GM12878 (cell line): Measurements from ENCODE around the gene EMC1. TPM values are rescaled to one million over a fixed set of nuclear protein-coding genes. Genes with fewer than 3 reads are reported as not detected.

Experiments
- ATAC-seq: fragments of 200-7000 bp; cut with Tn5 transposase; 3 replicates; pipeline ENCODE4 v1.9.1; 2020; ENCODE audit warnings: mild to moderate bottlenecking, moderate library complexity
- BruUV-seq: library from RNA; stranded (reverse); fragments of 400-500 nt; replicated peaks from 2 replicates; lab custom pipeline; 2021; lab: Mats Ljungman, UMichigan
- CTCF ChIA-PET: fragments of 300-600 bp; sonication (Branson Sonifier 250); formaldehyde crosslinking; extraction: SDS; loops from one replicate; lab custom pipeline; 2021; ENCODE audit warnings: inconsistent platforms; lab: Yijun Ruan, JAX
- POLR2A ChIA-PET: fragments of 350-600 bp; formaldehyde crosslinking; extraction: SDS; loops from one replicate; lab custom pipeline; 2021; ENCODE audit warnings: inconsistent platforms; lab: Charles Lee
- RAD21 ChIA-PET: fragments of 300-600 bp; sonication (Branson Sonifier 250); formaldehyde crosslinking; loops from one replicate; lab custom pipeline; 2023; ENCODE audit warnings: antibody characterized with exemption; ENCODE audit not compliant: unreplicated experiment; lab: Charles Lee
- SMC1A ChIA-PET: fragments of 300-600 bp; sonication (Branson Sonifier 250); formaldehyde crosslinking; loops from one replicate; lab custom pipeline; 2023; ENCODE audit not compliant: unreplicated experiment, uncharacterized antibody; lab: Charles Lee
- DNase-seq: peaks from one replicate; pipeline ENCODE4 v3.0.0-alpha.2; 2011; ENCODE audit warnings: low read depth, low spot score
- FAIRE-seq: peaks from 3 replicates; lab custom pipeline; 2011; peaks lifted over from hg19 to GRCh38; lab: Jason Lieb, UNC
- H2AFZ ChIP-seq: 2 replicates; pipeline ENCODE4 v1.6.0; 2011; ENCODE audit warnings: low read depth, low read length, control low read depth; ENCODE audit not compliant: control insufficient read depth
- H3K27ac ChIP-seq: 2 replicates; pipeline ENCODE4 v1.5.1; 2011; ENCODE audit warnings: control low read depth; ENCODE audit not compliant: control insufficient read depth, insufficient read depth
- H3K27me3 ChIP-seq, 2 experiments: replicated peaks in 1 of 2; 2 replicates each; pipeline versions ENCODE4 v1.6.0 to v1.6.1; 2011; ENCODE audit warnings: low read length in 1 of 2; ENCODE audit not compliant: control insufficient read depth in 2 of 2, insufficient read depth in 2 of 2
- H3K36me3 ChIP-seq, 2 experiments: 2 replicates each; pipeline ENCODE4 v1.5.1; 2011; ENCODE audit warnings: low read length in 1 of 2; ENCODE audit not compliant: control insufficient read depth in 2 of 2, insufficient read depth in 2 of 2
- H3K4me1 ChIP-seq: 2 replicates; pipeline ENCODE4 v1.6.1; 2011; ENCODE audit warnings: mild to moderate bottlenecking, low read length, moderate library complexity, mixed read lengths; ENCODE audit not compliant: control insufficient read depth, insufficient read depth
- H3K4me2 ChIP-seq: 2 replicates; pipeline ENCODE4 v1.6.0; 2011; ENCODE audit warnings: control low read depth; ENCODE audit not compliant: control insufficient read depth, insufficient read depth
- H3K4me3 ChIP-seq: fragments of 200-600 bp; sonication (generic); 2 replicates; pipeline ENCODE4 v1.5.1; 2016
- H3K79me2 ChIP-seq: 2 replicates; pipeline ENCODE4 v1.6.0; 2011; ENCODE audit warnings: low read length; ENCODE audit not compliant: control insufficient read depth, insufficient read depth
- H3K9ac ChIP-seq: 2 replicates; pipeline ENCODE4 v1.8.0; 2011; ENCODE audit warnings: low read length, control low read depth, mixed read lengths; ENCODE audit not compliant: control insufficient read depth, insufficient read depth
- H3K9me3 ChIP-seq: replicated peaks from 3 replicates; pipeline ENCODE4 v1.5.1; 2011; ENCODE audit warnings: mild to moderate bottlenecking, low read length; ENCODE audit not compliant: control insufficient read depth, insufficient read depth
- H4K20me1 ChIP-seq: 2 replicates; pipeline ENCODE4 v1.6.0; 2011; ENCODE audit not compliant: control insufficient read depth, insufficient read depth
- ASH2L ChIP-seq: fragments of 300-600, 200-600 bp; sonication (generic); IDR thresholded peaks from 2 replicates; pipeline ENCODE4 v1.6.1; 2017; ENCODE audit warnings: low read depth, mild to moderate bottlenecking, borderline replicate concordance
- BCL11A ChIP-seq: IDR thresholded peaks from 2 replicates; pipeline ENCODE4 v1.6.1; 2011; ENCODE audit warnings: low read depth, low read length
- GABPA ChIP-seq: IDR thresholded peaks from 2 replicates; pipeline ENCODE4 v1.6.1; 2014; ENCODE audit warnings: antibody characterized with exemption, low read depth, mild to moderate bottlenecking, inconsistent platforms
- HSF1 ChIP-seq: fragments of 150-350 bp; IDR thresholded peaks from 2 replicates; pipeline ENCODE4 v1.6.1; 2014; ENCODE audit warnings: mild to moderate bottlenecking, low read depth, low read length
- IKZF2 ChIP-seq, 2 experiments: fragments of 450-650 bp; IDR thresholded peaks; 2 replicates each; pipeline ENCODE4 v1.6.1; 2017; ENCODE audit warnings: mild to moderate bottlenecking in 2 of 2, moderate library complexity in 2 of 2
- NFXL1 ChIP-seq: fragments of 450-650 bp; IDR thresholded peaks from 2 replicates; pipeline ENCODE4 v1.6.1; 2017; ENCODE audit warnings: antibody characterized with exemption, mild to moderate bottlenecking, borderline replicate concordance
- POLR2AphosphoS5 ChIP-seq: IDR thresholded peaks from 2 replicates; pipeline ENCODE4 v1.6.1; 2011; ENCODE audit warnings: mild to moderate bottlenecking, low read length, inconsistent platforms
- REST ChIP-seq: IDR thresholded peaks from 2 replicates; pipeline ENCODE4 v1.6.1; 2012; ENCODE audit warnings: mild to moderate bottlenecking, low read depth, low read length
- SMAD5 ChIP-seq: IDR thresholded peaks from 2 replicates; pipeline ENCODE4 v1.6.1; 2016; ENCODE audit warnings: antibody characterized with exemption, low read depth
- SP1 ChIP-seq: IDR thresholded peaks from one replicate; pipeline ENCODE4 v1.6.1; 2011; ENCODE audit warnings: low read depth, low read length
- ZNF217 ChIP-seq: fragments of 450-650 bp; IDR thresholded peaks from 2 replicates; pipeline ENCODE4 v1.6.1; 2017; ENCODE audit warnings: antibody characterized with exemption, mild to moderate bottlenecking
- ZNF24 ChIP-seq: fragments of 450-650 bp; IDR thresholded peaks from 2 replicates; pipeline ENCODE4 v1.6.1; 2017; ENCODE audit warnings: antibody characterized with exemption, mild to moderate bottlenecking
- ZNF687 ChIP-seq: fragments of 450-650 bp; IDR thresholded peaks from 2 replicates; pipeline ENCODE4 v1.6.1; 2017; ENCODE audit warnings: mild to moderate bottlenecking, moderate library complexity
- WGBS: methylation state at CpG from one replicate; pipeline ENCODE4 v1.1.6; 2016; ENCODE audit warnings: low lambda C conversion rate; ENCODE audit not compliant: insufficient replicate concordance, insufficient coverage; ENCODE audit errors: missing lambda C conversion rate; 5-methylcytosine and 5-hydroxymethylcytosine counted together
- in situ Hi-C: fragments of 300-500 bp; cut with MboI; formaldehyde crosslinking; loops from 9 replicates; pipeline ENCODE4 v1.14.3; 2018; ENCODE audit warnings: mixed read lengths
- intact Hi-C: fragments of 100-400 bp; cut with micrococcal nuclease; formaldehyde crosslinking; loops from one replicate; pipeline ENCODE4 v1.14.2; 2022; ENCODE audit not compliant: unreplicated experiment
- polyA plus RNA-seq, 11 experiments: library from polyadenylated mRNA; depleted of rRNA in 4 of 11; unstranded in 6 of 11; stranded (reverse) in 5 of 11; fragments of >200 nt; fragmentation: Nextera tagmentation in 4 of 11; fragmentation: Illumina TruSeq in 1 of 11; extraction: Ambion mirVana in 4 of 11; extraction: Trizol in 1 of 11; gene quantifications; 1 replicate in 1 of 11; 2 replicates in 10 of 11; pipeline versions ENCODE4 v1.2.1 to v1.2.3, GENCODE V29; 2011 to 2016; ENCODE audit warnings: inconsistent platforms in 2 of 11, missing spikeins in 2 of 11, low read depth in 1 of 11
- total RNA-seq, 4 experiments: library from RNA; depleted of rRNA in 3 of 4; stranded (reverse); fragments of >200 nt in 3 of 4; fragmentation: Illumina TruSeq in 1 of 4; extraction: Trizol in 1 of 4; gene quantifications; 2 replicates each; pipeline versions ENCODE4 v1.2.1 to v1.2.3, GENCODE V29; 2013 to 2021

EMC1 gene
- total and polyA plus RNA-seq, 10 of the 15 experiments (the other 5 are each of a cell fraction or from before 2014, with no cell fraction given), result 12.2 to 43.6 (median 20.6) TPM

- no peaks in the 10 kb centered on the region for H4K20me1 ChIP-seq
- no peak overlapping the region for H3K9ac ChIP-seq
- H3K9me3 ChIP-seq, result no peaks in the 10 kb centered on the region
- RAD21 ChIA-PET, result no interaction called here
- no peak for DNase-seq
- H3K79me2 ChIP-seq, result peaks cover 1% of the 10 kb centered on the region; the same call in 1 of the 2 replicates
- H3K27me3 ChIP-seq, result no peaks in the 10 kb centered on the region
- H3K4me3 ChIP-seq, result no peak overlapping the region
- FAIRE-seq, result no peak
- no peak overlapping the region for H2AFZ ChIP-seq
- BruUV-seq, result no TSS peak
- in situ Hi-C loops (no loop called here), intact Hi-C loops (no loop called here)
- CTCF ChIA-PET, result interaction anchor here (0.6 to 2.4 kb wide), 3 partner anchors 12 to 490 kb away, joined by 3 to 11 read pairs (median 3); no protein-coding TSS in a partner anchor
- no peak for ATAC-seq
- H3K4me1 ChIP-seq, result peaks cover 37% of the 10 kb centered on the region
- peaks cover 15 to 44% of the 10 kb centered on the region in 2 experiments for H3K36me3 ChIP-seq
- TF ChIP-seq POLR2AphosphoS5 (no peak), ASH2L (no peak), SP1 (no peak), SMAD5 (no peak), GABPA (no peak), BCL11A (no peak), IKZF2 (IDR thresholded peaks at IDR 0.05) (no peak), HSF1 (no peak), ZNF687 (no peak), NFXL1 (no peak), REST (no peak), ZNF217 (no peak), ZNF24 (no peak)
- peak overlapping the region; percentile 21 for H3K27ac ChIP-seq
- H3K4me2 ChIP-seq, result no peak overlapping the region
- POLR2A ChIA-PET, result no interaction called here
- SMC1A ChIA-PET, result interaction anchor here (0.9 to 2.4 kb wide), 5 partner anchors 9 to 41 kb away, joined by 3 to 10 read pairs (median 4); no protein-coding TSS in a partner anchor
- 74% methylated on average over 6 of the region's 6 CpGs for WGBS
These were observed 84.2 kb downstream of the EMC1 start for GRCh38 chr1:19167140-19167539.
